B cell (primary cell): ENCODE measurements around the gene SRSF1. TPM values are rescaled to one million over a fixed set of nuclear protein-coding genes. Genes with fewer than 3 reads are reported as not detected.

Experiments used
- ATAC-seq: fragments of 200-7000 bp; cut with Tn5 transposase; one replicate; pipeline ENCODE4 v1.10.0; 2021; ENCODE audit warnings: low read depth, mild to moderate bottlenecking, moderate number of reproducible peaks, moderate library complexity
- CTCF ChIA-PET: fragments of 350-600 bp; sonication (Branson Sonifier 250); formaldehyde crosslinking; loops from one replicate; lab custom pipeline; 2021; ENCODE audit warnings: antibody characterized with exemption, inconsistent platforms; lab: Charles Lee
- POLR2A ChIA-PET: fragments of 350-600 bp; sonication (Branson Sonifier 250); formaldehyde crosslinking; loops from one replicate; lab custom pipeline; 2021; ENCODE audit warnings: antibody characterized with exemption; lab: Charles Lee
- DNase-seq: peaks from one replicate; pipeline ENCODE4 v3.0.0; 2013
- H2AFZ ChIP-seq: 2 replicates; pipeline ENCODE4 v1.6.1; 2012; ENCODE audit warnings: mild to moderate bottlenecking, low read depth, low read length; ENCODE audit not compliant: insufficient read depth, poor library complexity, severe bottlenecking
- H3K27ac ChIP-seq, 2 donors: 1 replicate in 1 of 2; 2 replicates in 1 of 2; pipeline ENCODE4 v1.5.1; 2012 to 2013; ENCODE audit warnings: low read length in 2 of 2, mild to moderate bottlenecking in 2 of 2, moderate library complexity in 1 of 2
- H3K27me3 ChIP-seq, 4 experiments: fragments of 200-600 bp in 1 of 4; sonication (generic) in 1 of 4; replicated peaks in 1 of 4; 1 replicate in 2 of 4; 2 replicates in 2 of 4; pipeline versions ENCODE4 v1.6.1 to v1.7.0; 2013 to 2016; ENCODE audit warnings: low read length in 3 of 4, mild to moderate bottlenecking in 2 of 4, mixed read lengths in 1 of 4, moderate library complexity in 1 of 4; ENCODE audit not compliant: insufficient read depth in 4 of 4, control insufficient read depth in 3 of 4; ENCODE audit errors: control extremely low read depth in 1 of 4
- H3K36me3 ChIP-seq, 2 experiments: replicated peaks in 1 of 2; 1 replicate in 1 of 2; 2 replicates in 1 of 2; pipeline versions ENCODE4 v1.6.1 to v1.7.1; 2013; ENCODE audit warnings: low read length in 1 of 2; ENCODE audit not compliant: insufficient read depth in 2 of 2, control insufficient read depth in 1 of 2; ENCODE audit errors: control extremely low read depth in 1 of 2, extremely low read depth in 1 of 2
- H3K4me1 ChIP-seq, 2 donors: fragments of 200-600 bp in 1 of 2; sonication (generic) in 1 of 2; 1 replicate in 1 of 2; 2 replicates in 1 of 2; pipeline versions ENCODE4 v1.5.1 to v1.6.1; 2013 to 2017; ENCODE audit warnings: low read length in 2 of 2; ENCODE audit not compliant: control insufficient read depth in 2 of 2, insufficient read depth in 2 of 2
- H3K4me2 ChIP-seq: replicated peaks from 2 replicates; pipeline ENCODE3; 2012; ENCODE audit warnings: mild to moderate bottlenecking, low read depth, low read length; ENCODE audit not compliant: poor library complexity, severe bottlenecking
- H3K4me3 ChIP-seq, 5 experiments: fragments of 200-600 bp in 1 of 5; sonication (generic) in 1 of 5; 1 replicate in 3 of 5; 2 replicates in 2 of 5; pipeline versions ENCODE4 v1.5.1 to v1.7.0; 2011 to 2016; ENCODE audit warnings: low read length in 4 of 5, mild to moderate bottlenecking in 4 of 5, low read depth in 2 of 5, control low read depth in 1 of 5, moderate library complexity in 1 of 5; ENCODE audit not compliant: insufficient read depth in 1 of 5; ENCODE audit errors: control extremely low read depth in 1 of 5, extremely low read depth in 1 of 5
- H3K79me2 ChIP-seq: fragments of 200-600 bp; sonication (generic); one replicate; pipeline ENCODE4 v1.6.0; 2016; ENCODE audit warnings: low read length; ENCODE audit not compliant: control insufficient read depth, insufficient read depth
- H3K9ac ChIP-seq: fragments of 200-600 bp; sonication (generic); 2 replicates; pipeline ENCODE4 v1.6.1; 2017; ENCODE audit warnings: mild to moderate bottlenecking, low read length, moderate library complexity
- H3K9me3 ChIP-seq, 3 donors: one replicate each; pipeline versions ENCODE4 v1.6.1 to v1.7.1; 2013; ENCODE audit warnings: low read length in 2 of 3; ENCODE audit not compliant: control insufficient read depth in 2 of 3, insufficient read depth in 1 of 3; ENCODE audit errors: control extremely low read depth in 1 of 3
- H4K20me1 ChIP-seq: 2 replicates; pipeline ENCODE4 v1.6.0; 2012; ENCODE audit warnings: mild to moderate bottlenecking, low read length; ENCODE audit not compliant: insufficient read depth, control insufficient read depth, poor library complexity, severe bottlenecking
- H3K27ac Mint-ChIP-seq: one replicate; pipeline ENCODE4 v1.8.0; 2021; ENCODE audit warnings: mixed read lengths
- H3K27me3 Mint-ChIP-seq: one replicate; pipeline ENCODE4 v1.8.0; 2021; ENCODE audit warnings: mixed read lengths
- H3K4me1 Mint-ChIP-seq: one replicate; pipeline ENCODE4 v1.8.0; 2021; ENCODE audit warnings: mixed read lengths
- H3K4me3 Mint-ChIP-seq: one replicate; pipeline ENCODE4 v1.8.0; 2021; ENCODE audit warnings: mixed read lengths
- H3K9me3 Mint-ChIP-seq: one replicate; pipeline ENCODE4 v1.8.0; 2022; ENCODE audit warnings: mixed read lengths; ENCODE audit not compliant: insufficient read depth
- CTCF ChIP-seq: fragments of 200-600 bp; IDR thresholded peaks from one replicate; pipeline ENCODE4 v1.8.0; 2022; ENCODE audit warnings: antibody characterized with exemption, mild to moderate bottlenecking
- EZH2 ChIP-seq: IDR thresholded peaks from 2 replicates; pipeline ENCODE4 v1.6.1; 2012; ENCODE audit warnings: borderline replicate concordance, low read depth, mild to moderate bottlenecking, moderate library complexity, low read length; ENCODE audit not compliant: insufficient read depth, poor library complexity, severe bottlenecking
- WGBS: methylation state at CpG from one replicate; pipeline ENCODE4 v1.1.5; 2013; ENCODE audit warnings: missing lambda C conversion rate; ENCODE audit not compliant: insufficient coverage; 5-methylcytosine and 5-hydroxymethylcytosine counted together
- intact Hi-C: fragments of 100-400 bp; cut with micrococcal nuclease; formaldehyde crosslinking; loops from one replicate; pipeline ENCODE4 v1.10.0; 2022
- polyA plus RNA-seq: library from polyadenylated mRNA; depleted of rRNA; stranded (reverse); fragments of >200 nt; gene quantifications from 2 replicates; pipeline ENCODE4 v1.2.3, GENCODE V29; 2012
- total RNA-seq, 2 donors: library from RNA; stranded (reverse); fragments of 120-200 nt in 1 of 2; gene quantifications; 1 replicate in 1 of 2; 2 replicates in 1 of 2; pipeline versions ENCODE4 v1.2.3 to v1.2.4, GENCODE V29; 2013 to 2022

SRSF1 gene
- total and polyA plus RNA-seq, 2 donors (not counting 1 experiment from before 2014, with no cell fraction given) = 163 to 250 TPM

GRCh38 chr17:58001461-58002124 is 5.5 kb downstream of the SRSF1 start:
- ATAC-seq (no peak), DNase-seq (no peak)
- no peaks in the 10 kb centered on the region for H3K9me3 Mint-ChIP-seq
- no peak overlapping the region for H3K4me2 ChIP-seq
- no CpG with 5 or more reads among the region's 1 CpG for WGBS
- no peaks in the 10 kb centered on the region for H3K9me3 ChIP-seq
- no peak for TF ChIP-seq EZH2
- no peak for TF ChIP-seq CTCF
- peaks cover 44% of the 10 kb centered on the region for H3K4me1 Mint-ChIP-seq
- no peaks in the 10 kb centered on the region for H3K27me3 ChIP-seq
- no peak overlapping the region for H3K4me3 Mint-ChIP-seq
- no peak overlapping the region for H3K9ac ChIP-seq
- no peak overlapping the region for H3K4me3 ChIP-seq
- H3K4me1 ChIP-seq = peaks cover 18 to 32% of the 10 kb centered on the region in 2 donors
- H3K79me2 ChIP-seq = peaks cover 36% of the 10 kb centered on the region
- H2AFZ ChIP-seq = no peak overlapping the region
- no peak overlapping the region for H3K27ac Mint-ChIP-seq
- no peak overlapping the region for H3K27ac ChIP-seq
- H3K27me3 Mint-ChIP-seq = no peaks in the 10 kb centered on the region
- POLR2A ChIA-PET = no interaction called here
- peaks cover 2 to 49% of the 10 kb centered on the region in 2 experiments for H3K36me3 ChIP-seq
- CTCF ChIA-PET = interaction anchor here (0.6 to 20.2 kb wide), 14 partner anchors 11 to 872 kb away, joined by 3 to 468 read pairs (median 6); partner anchors contain the start of gene MRPS23
- peaks cover 72% of the 10 kb centered on the region for H4K20me1 ChIP-seq
- intact Hi-C loops = loop anchor here (10.0 kb wide), 1 partner anchor 1103 kb away; the partner anchor contains the start of gene TRIM37

- Mint-ChIP-seq H3K27me3 (no peaks in the 10 kb centered on the region), H3K9me3 (no peaks in the 10 kb centered on the region), H3K4me3 (no peak overlapping the region), H3K27ac (peak overlapping the region; percentile 42), H3K4me1 (peaks cover 29% of the 10 kb centered on the region)
- no CpG with 5 or more reads among the region's 1 CpG for WGBS
- DNase-seq (peak; percentile 83), ATAC-seq (peak; percentile 78)
- Histone ChIP-seq H3K79me2 (peaks cover 16% of the 10 kb centered on the region), H3K4me2 (no peak overlapping the region), H3K27me3 (no peaks in the 10 kb centered on the region), H3K4me1 (peaks cover 6 to 16% of the 10 kb centered on the region in 2 donors), H3K9me3 (no peaks in the 10 kb centered on the region), H3K4me3 (no peak overlapping the region), H3K9ac (no peak overlapping the region), H3K27ac (peak overlapping the region in 1 of 2 donors; percentile 35), H4K20me1 (peaks cover 56% of the 10 kb centered on the region), H2AFZ (no peak overlapping the region), H3K36me3 (peaks cover 0 to 35% of the 10 kb centered on the region in 2 experiments)
- intact Hi-C loops = loop anchor here (1.0 to 10.0 kb wide), 7 partner anchors 11 to 1105 kb away; partner anchors contain the start of genes TRIM37 and VEZF1
- no peak for TF ChIP-seq EZH2
- peak; percentile 92 for TF ChIP-seq CTCF
- ChIA-PET CTCF (interaction anchor here (0.9 to 20.2 kb wide), 46 partner anchors 8 to 870 kb away, joined by 3 to 468 read pairs (median 5); partner anchors contain the start of genes CUEDC1, MRPS23, SRSF1 and VEZF1), POLR2A (interaction anchor here (0.6 to 0.9 kb wide), 5 partner anchors 14 to 152 kb away, joined by 3 to 7 read pairs (median 4); partner anchors contain the start of gene MRPS23)
Observed at GRCh38 chr17:57999496-58000017, 7.5 kb downstream of the SRSF1 start.
